ENCODE data around the gene GRIK3.

The GRIK3 gene

GRCh38 chr1:36861375-36861774 lies 172.9 kb downstream of the GRIK3 start:
- Histone ChIP-seq H3K36me3 (ENCODE audit: insufficient read depth, low read length) (no peaks in the 10 kb centered on the region), H3K4me1 (ENCODE audit: insufficient read depth, low read length) (no peaks in the 10 kb centered on the region), H3K9ac (ENCODE audit: low read depth, low read length) (no peak overlapping the region), H3K9me3 (ENCODE audit: control insufficient read depth, insufficient read depth, low read length) (no peaks in the 10 kb centered on the region)

GRCh38 chr1:36859926-36860325 lies 174.4 kb downstream of the GRIK3 start:
- Histone ChIP-seq H3K9me3 (ENCODE audit: control insufficient read depth, insufficient read depth, low read length) (no peaks in the 10 kb centered on the region), H3K9ac (ENCODE audit: low read depth, low read length) (no peak overlapping the region), H3K4me1 (ENCODE audit: insufficient read depth, low read length) (peaks cover 8% of the 10 kb centered on the region), H3K36me3 (ENCODE audit: insufficient read depth, low read length) (no peaks in the 10 kb centered on the region)

GRCh38 chr1:36858981-36859380 lies 175.3 kb downstream of the GRIK3 start:
- Histone ChIP-seq H3K9ac (ENCODE audit: low read depth, low read length) (no peak overlapping the region), H3K36me3 (ENCODE audit: insufficient read depth, low read length) (no peaks in the 10 kb centered on the region), H3K4me1 (ENCODE audit: insufficient read depth, low read length) (peaks cover 10% of the 10 kb centered on the region), H3K9me3 (ENCODE audit: control insufficient read depth, insufficient read depth, low read length) (no peaks in the 10 kb centered on the region)

- H3K9me3 ChIP-seq (ENCODE audit: control insufficient read depth, insufficient read depth, low read length), result no peaks in the 10 kb centered on the region
- H3K9ac ChIP-seq (ENCODE audit: low read depth, low read length), result no peak overlapping the region
- peaks cover 10% of the 10 kb centered on the region for H3K4me1 ChIP-seq (ENCODE audit: insufficient read depth, low read length)
- H3K36me3 ChIP-seq (ENCODE audit: insufficient read depth, low read length), result no peaks in the 10 kb centered on the region
Observed at GRCh38 chr1:36858553-36858952, 175.8 kb downstream of the GRIK3 start.

- Histone ChIP-seq H3K9ac (ENCODE audit: low read depth, low read length) (no peak overlapping the region), H3K4me1 (ENCODE audit: insufficient read depth, low read length) (peaks cover 10% of the 10 kb centered on the region), H3K9me3 (ENCODE audit: control insufficient read depth, insufficient read depth, low read length) (no peaks in the 10 kb centered on the region), H3K36me3 (ENCODE audit: insufficient read depth, low read length) (no peaks in the 10 kb centered on the region)
Observed at GRCh38 chr1:36857754-36858153, 176.6 kb downstream of the GRIK3 start.

GRCh38 chr1:36855699-36856494 lies 178.4 kb downstream of the GRIK3 start:
- H3K4me1 ChIP-seq (ENCODE audit: insufficient read depth, low read length), result peaks cover 10% of the 10 kb centered on the region
- no peak overlapping the region for H3K9ac ChIP-seq (ENCODE audit: low read depth, low read length)
- H3K36me3 ChIP-seq (ENCODE audit: insufficient read depth, low read length), result no peaks in the 10 kb centered on the region
- H3K9me3 ChIP-seq (ENCODE audit: control insufficient read depth, insufficient read depth, low read length), result no peaks in the 10 kb centered on the region

GRCh38 chr1:36853638-36854037 lies 180.7 kb downstream of the GRIK3 start:
- Histone ChIP-seq H3K4me1 (ENCODE audit: insufficient read depth, low read length) (peaks cover 10% of the 10 kb centered on the region), H3K9me3 (ENCODE audit: control insufficient read depth, insufficient read depth, low read length) (no peaks in the 10 kb centered on the region), H3K9ac (ENCODE audit: low read depth, low read length) (no peak overlapping the region), H3K36me3 (ENCODE audit: insufficient read depth, low read length) (no peaks in the 10 kb centered on the region)

GRCh38 chr1:36852586-36852985 lies 181.7 kb downstream of the GRIK3 start:
- H3K9ac ChIP-seq (ENCODE audit: low read depth, low read length), result no peak overlapping the region
- H3K4me1 ChIP-seq (ENCODE audit: insufficient read depth, low read length), result peaks cover 18% of the 10 kb centered on the region
- H3K9me3 ChIP-seq (ENCODE audit: control insufficient read depth, insufficient read depth, low read length), result no peaks in the 10 kb centered on the region
- no peaks in the 10 kb centered on the region for H3K36me3 ChIP-seq (ENCODE audit: insufficient read depth, low read length)

GRCh38 chr1:36851595-36851994 lies 182.7 kb downstream of the GRIK3 start:
- Histone ChIP-seq H3K9ac (ENCODE audit: low read depth, low read length) (no peak overlapping the region), H3K9me3 (ENCODE audit: control insufficient read depth, insufficient read depth, low read length) (no peaks in the 10 kb centered on the region), H3K4me1 (ENCODE audit: insufficient read depth, low read length) (peaks cover 28% of the 10 kb centered on the region), H3K36me3 (ENCODE audit: insufficient read depth, low read length) (no peaks in the 10 kb centered on the region)

GRCh38 chr1:36851087-36851486 lies 183.2 kb downstream of the GRIK3 start:
- Histone ChIP-seq H3K9me3 (ENCODE audit: control insufficient read depth, insufficient read depth, low read length) (no peaks in the 10 kb centered on the region), H3K9ac (ENCODE audit: low read depth, low read length) (no peak overlapping the region), H3K4me1 (ENCODE audit: insufficient read depth, low read length) (peaks cover 31% of the 10 kb centered on the region), H3K36me3 (ENCODE audit: insufficient read depth, low read length) (no peaks in the 10 kb centered on the region)

- H3K9ac ChIP-seq (ENCODE audit: low read depth, low read length), result no peak overlapping the region
- H3K4me1 ChIP-seq (ENCODE audit: insufficient read depth, low read length), result peaks cover 24% of the 10 kb centered on the region
- no peaks in the 10 kb centered on the region for H3K9me3 ChIP-seq (ENCODE audit: control insufficient read depth, insufficient read depth, low read length)
- no peaks in the 10 kb centered on the region for H3K36me3 ChIP-seq (ENCODE audit: insufficient read depth, low read length)
Observed at GRCh38 chr1:36849956-36850355, 184.4 kb downstream of the GRIK3 start.

GRCh38 chr1:36847761-36848160 lies 186.6 kb downstream of the GRIK3 start:
- Histone ChIP-seq H3K9ac (ENCODE audit: low read depth, low read length) (no peak overlapping the region), H3K9me3 (ENCODE audit: control insufficient read depth, insufficient read depth, low read length) (no peaks in the 10 kb centered on the region), H3K4me1 (ENCODE audit: insufficient read depth, low read length) (peaks cover 22% of the 10 kb centered on the region), H3K36me3 (ENCODE audit: insufficient read depth, low read length) (no peaks in the 10 kb centered on the region)

GRCh38 chr1:36847186-36847585 lies 187.1 kb downstream of the GRIK3 start:
- no peaks in the 10 kb centered on the region for H3K36me3 ChIP-seq (ENCODE audit: insufficient read depth, low read length)
- no peak overlapping the region for H3K9ac ChIP-seq (ENCODE audit: low read depth, low read length)
- H3K9me3 ChIP-seq (ENCODE audit: control insufficient read depth, insufficient read depth, low read length), result no peaks in the 10 kb centered on the region
- H3K4me1 ChIP-seq (ENCODE audit: insufficient read depth, low read length), result peaks cover 22% of the 10 kb centered on the region

GRCh38 chr1:36846357-36846756 lies 188.0 kb downstream of the GRIK3 start:
- Histone ChIP-seq H3K36me3 (ENCODE audit: insufficient read depth, low read length) (no peaks in the 10 kb centered on the region), H3K9me3 (ENCODE audit: control insufficient read depth, insufficient read depth, low read length) (no peaks in the 10 kb centered on the region), H3K4me1 (ENCODE audit: insufficient read depth, low read length) (peaks cover 22% of the 10 kb centered on the region), H3K9ac (ENCODE audit: low read depth, low read length) (no peak overlapping the region)

- Histone ChIP-seq H3K9me3 (ENCODE audit: control insufficient read depth, insufficient read depth, low read length) (no peaks in the 10 kb centered on the region), H3K4me1 (ENCODE audit: insufficient read depth, low read length) (peaks cover 22% of the 10 kb centered on the region)
Observed at GRCh38 chr1:36845802-36846201, 188.5 kb downstream of the GRIK3 start.

More at GRCh38 chr1:36845802-36846201, 188.5 kb downstream of the GRIK3 start:
- Histone ChIP-seq H3K36me3 (ENCODE audit: insufficient read depth, low read length) (no peaks in the 10 kb centered on the region), H3K9ac (ENCODE audit: low read depth, low read length) (no peak overlapping the region)
